GM23338 (cell line): Measurements from ENCODE around the gene FAM13B. TPM values are rescaled to one million over a fixed set of nuclear protein-coding genes. Genes with fewer than 3 reads are reported as not detected.

Experiments used
- ATAC-seq: fragments of 200-7000 bp; cut with Tn5 transposase; 3 replicates; pipeline ENCODE4 v1.9.1; 2020
- DNase-seq: peaks from one replicate; pipeline ENCODE4 v3.0.0-alpha.2; 2015; ENCODE audit warnings: low spot score
- H2AFZ ChIP-seq: fragments of 200-600 bp; sonication (generic); 2 replicates; pipeline ENCODE4 v1.8.0; 2016; ENCODE audit warnings: antibody characterized with exemption, mild to moderate bottlenecking, moderate library complexity
- H3F3A ChIP-seq: fragments of 200-600 bp; sonication (generic); replicated peaks from 2 replicates; pipeline ENCODE4 v1.8.0; 2017; ENCODE audit warnings: antibody characterized with exemption, mixed run types, low read depth
- H3K27ac ChIP-seq: fragments of 200-600 bp; sonication (generic); 2 replicates; pipeline ENCODE4 v1.6.1; 2016; ENCODE audit warnings: low read depth
- H3K27me3 ChIP-seq: fragments of 200-600 bp; sonication (generic); 2 replicates; pipeline ENCODE4 v1.8.0; 2016; ENCODE audit warnings: mild to moderate bottlenecking, mixed run types, moderate library complexity; ENCODE audit not compliant: insufficient read depth
- H3K36me3 ChIP-seq: fragments of 200-600 bp; sonication (generic); 2 replicates; pipeline ENCODE4 v1.8.0; 2016; ENCODE audit warnings: mild to moderate bottlenecking; ENCODE audit not compliant: insufficient read depth
- H3K4me1 ChIP-seq: fragments of 200-600 bp; sonication (generic); 2 replicates; pipeline ENCODE4 v1.8.0; 2016; ENCODE audit warnings: mild to moderate bottlenecking, moderate library complexity; ENCODE audit not compliant: insufficient read depth
- H3K4me2 ChIP-seq: fragments of 200-600 bp; sonication (generic); 2 replicates; pipeline ENCODE4 v1.7.1; 2017; ENCODE audit warnings: mixed run types
- H3K4me3 ChIP-seq: fragments of 200-600 bp; sonication (generic); 2 replicates; pipeline ENCODE4 v1.6.1; 2016; ENCODE audit warnings: mixed run types
- H3K79me2 ChIP-seq: fragments of 200-600 bp; sonication (generic); replicated peaks from 2 replicates; pipeline ENCODE4 v1.8.0; 2017; ENCODE audit warnings: mild to moderate bottlenecking; ENCODE audit not compliant: insufficient read depth
- H3K9me2 ChIP-seq: fragments of 200-600 bp; sonication (generic); 2 replicates; pipeline ENCODE4 v1.8.0; 2017; ENCODE audit not compliant: insufficient read depth
- H4K20me1 ChIP-seq: fragments of 200-600 bp; sonication (generic); replicated peaks from 2 replicates; pipeline ENCODE4 v1.8.0; 2017; ENCODE audit warnings: mild to moderate bottlenecking; ENCODE audit not compliant: insufficient read depth
- H3K27ac Mint-ChIP-seq: 2 replicates; pipeline ENCODE4 v1.8.0; 2020; ENCODE audit warnings: inconsistent platforms, mild to moderate bottlenecking, moderate library complexity, mixed read lengths
- H3K27me3 Mint-ChIP-seq: 3 replicates; pipeline ENCODE4 v1.8.0; 2022; ENCODE audit warnings: low read depth, mild to moderate bottlenecking, moderate library complexity, mixed read lengths, inconsistent platforms; ENCODE audit not compliant: insufficient read depth, poor library complexity
- H3K36me3 Mint-ChIP-seq: 3 replicates; pipeline ENCODE4 v1.8.0; 2021; ENCODE audit warnings: low read depth, mild to moderate bottlenecking, inconsistent platforms, moderate library complexity, mixed read lengths
- H3K4me1 Mint-ChIP-seq: 3 replicates; pipeline ENCODE4 v1.8.0; 2020; ENCODE audit warnings: mild to moderate bottlenecking, inconsistent platforms, mixed read lengths
- H3K4me3 Mint-ChIP-seq: 3 replicates; pipeline ENCODE4 v1.8.0; 2021; ENCODE audit warnings: moderate library complexity, mild to moderate bottlenecking, inconsistent platforms, mixed read lengths
- H3K9me3 Mint-ChIP-seq: 3 replicates; pipeline ENCODE4 v1.8.0; 2020; ENCODE audit warnings: moderate library complexity, mild to moderate bottlenecking, inconsistent platforms, mixed read lengths
- CREB1 ChIP-seq: fragments of 250-450 bp; sonication (Bioruptor Pico); IDR thresholded peaks from 2 replicates; pipeline ENCODE4 v1.5.0; 2020; ENCODE audit warnings: low read depth, mild to moderate bottlenecking, moderate library complexity
- ETS1 ChIP-seq: IDR thresholded peaks from 2 replicates; pipeline ENCODE4 v1.6.1; 2016; ENCODE audit warnings: antibody characterized with exemption
- JUNB ChIP-seq: IDR thresholded peaks from one replicate; pipeline ENCODE4 v1.6.1; 2016; ENCODE audit warnings: antibody characterized with exemption; ENCODE audit not compliant: unreplicated experiment
- STAT1 ChIP-seq: IDR thresholded peaks from one replicate; pipeline ENCODE4 v1.6.1; 2016; ENCODE audit warnings: antibody characterized with exemption; ENCODE audit not compliant: unreplicated experiment
- ZNF114 ChIP-seq: fragments of 250-450 bp; sonication (Bioruptor Pico); IDR thresholded peaks from 2 replicates; pipeline ENCODE4 v1.5.0; 2020; ENCODE audit warnings: mild to moderate bottlenecking, moderate library complexity
- polyA plus RNA-seq: library from polyadenylated mRNA; unstranded; fragments of >200 nt; fragmentation: Nextera tagmentation; extraction: Ambion mirVana; gene quantifications from 2 replicates; pipeline ENCODE4 v1.2.1, GENCODE V29; 2016
- total RNA-seq: library from RNA; depleted of rRNA; stranded (reverse); fragments of >200 nt; shearing (Covaris generic); gene quantifications from 2 replicates; pipeline ENCODE4 v1.2.3, GENCODE V29; 2014
- TF ChIP-seq, protein P1 (sequence below), 2 experiments: fragments of 200-600 bp in 1 of 2; sonication (generic) in 1 of 2; conservative IDR thresholded peaks; 2 replicates each; pipeline versions ENCODE4 v1.5.1 to v1.6.1; 2016 to 2017; ENCODE audit warnings: antibody characterized with exemption in 2 of 2, low read depth in 2 of 2, mild to moderate bottlenecking in 2 of 2, moderate library complexity in 1 of 2
- TF ChIP-seq, protein P2 (sequence below): IDR thresholded peaks from one replicate; pipeline ENCODE4 v1.6.1; 2018; ENCODE audit warnings: antibody characterized with exemption; ENCODE audit not compliant: unreplicated experiment

FAM13B gene
- total and polyA plus RNA-seq, 2 experiments from 2014 or later: 12.9 to 30.2 TPM

- TF ChIP-seq, protein P1, sequence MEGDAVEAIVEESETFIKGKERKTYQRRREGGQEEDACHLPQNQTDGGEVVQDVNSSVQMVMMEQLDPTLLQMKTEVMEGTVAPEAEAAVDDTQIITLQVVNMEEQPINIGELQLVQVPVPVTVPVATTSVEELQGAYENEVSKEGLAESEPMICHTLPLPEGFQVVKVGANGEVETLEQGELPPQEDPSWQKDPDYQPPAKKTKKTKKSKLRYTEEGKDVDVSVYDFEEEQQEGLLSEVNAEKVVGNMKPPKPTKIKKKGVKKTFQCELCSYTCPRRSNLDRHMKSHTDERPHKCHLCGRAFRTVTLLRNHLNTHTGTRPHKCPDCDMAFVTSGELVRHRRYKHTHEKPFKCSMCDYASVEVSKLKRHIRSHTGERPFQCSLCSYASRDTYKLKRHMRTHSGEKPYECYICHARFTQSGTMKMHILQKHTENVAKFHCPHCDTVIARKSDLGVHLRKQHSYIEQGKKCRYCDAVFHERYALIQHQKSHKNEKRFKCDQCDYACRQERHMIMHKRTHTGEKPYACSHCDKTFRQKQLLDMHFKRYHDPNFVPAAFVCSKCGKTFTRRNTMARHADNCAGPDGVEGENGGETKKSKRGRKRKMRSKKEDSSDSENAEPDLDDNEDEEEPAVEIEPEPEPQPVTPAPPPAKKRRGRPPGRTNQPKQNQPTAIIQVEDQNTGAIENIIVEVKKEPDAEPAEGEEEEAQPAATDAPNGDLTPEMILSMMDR (conservative IDR thresholded peaks at IDR 0.05; ENCODE audit: low read depth in 2 of 2): no peak
- no peak for TF ChIP-seq CREB1 (CRISPR knock-in tag)
- TF ChIP-seq, protein P2, sequence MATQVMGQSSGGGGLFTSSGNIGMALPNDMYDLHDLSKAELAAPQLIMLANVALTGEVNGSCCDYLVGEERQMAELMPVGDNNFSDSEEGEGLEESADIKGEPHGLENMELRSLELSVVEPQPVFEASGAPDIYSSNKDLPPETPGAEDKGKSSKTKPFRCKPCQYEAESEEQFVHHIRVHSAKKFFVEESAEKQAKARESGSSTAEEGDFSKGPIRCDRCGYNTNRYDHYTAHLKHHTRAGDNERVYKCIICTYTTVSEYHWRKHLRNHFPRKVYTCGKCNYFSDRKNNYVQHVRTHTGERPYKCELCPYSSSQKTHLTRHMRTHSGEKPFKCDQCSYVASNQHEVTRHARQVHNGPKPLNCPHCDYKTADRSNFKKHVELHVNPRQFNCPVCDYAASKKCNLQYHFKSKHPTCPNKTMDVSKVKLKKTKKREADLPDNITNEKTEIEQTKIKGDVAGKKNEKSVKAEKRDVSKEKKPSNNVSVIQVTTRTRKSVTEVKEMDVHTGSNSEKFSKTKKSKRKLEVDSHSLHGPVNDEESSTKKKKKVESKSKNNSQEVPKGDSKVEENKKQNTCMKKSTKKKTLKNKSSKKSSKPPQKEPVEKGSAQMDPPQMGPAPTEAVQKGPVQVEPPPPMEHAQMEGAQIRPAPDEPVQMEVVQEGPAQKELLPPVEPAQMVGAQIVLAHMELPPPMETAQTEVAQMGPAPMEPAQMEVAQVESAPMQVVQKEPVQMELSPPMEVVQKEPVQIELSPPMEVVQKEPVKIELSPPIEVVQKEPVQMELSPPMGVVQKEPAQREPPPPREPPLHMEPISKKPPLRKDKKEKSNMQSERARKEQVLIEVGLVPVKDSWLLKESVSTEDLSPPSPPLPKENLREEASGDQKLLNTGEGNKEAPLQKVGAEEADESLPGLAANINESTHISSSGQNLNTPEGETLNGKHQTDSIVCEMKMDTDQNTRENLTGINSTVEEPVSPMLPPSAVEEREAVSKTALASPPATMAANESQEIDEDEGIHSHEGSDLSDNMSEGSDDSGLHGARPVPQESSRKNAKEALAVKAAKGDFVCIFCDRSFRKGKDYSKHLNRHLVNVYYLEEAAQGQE: no peak
- TF ChIP-seq ETS1: no peak
- TF ChIP-seq JUNB: no peak
Measured at GRCh38 chr5:137901011-137901817, 131.7 kb downstream of the FAM13B start (continued).

DNA sequence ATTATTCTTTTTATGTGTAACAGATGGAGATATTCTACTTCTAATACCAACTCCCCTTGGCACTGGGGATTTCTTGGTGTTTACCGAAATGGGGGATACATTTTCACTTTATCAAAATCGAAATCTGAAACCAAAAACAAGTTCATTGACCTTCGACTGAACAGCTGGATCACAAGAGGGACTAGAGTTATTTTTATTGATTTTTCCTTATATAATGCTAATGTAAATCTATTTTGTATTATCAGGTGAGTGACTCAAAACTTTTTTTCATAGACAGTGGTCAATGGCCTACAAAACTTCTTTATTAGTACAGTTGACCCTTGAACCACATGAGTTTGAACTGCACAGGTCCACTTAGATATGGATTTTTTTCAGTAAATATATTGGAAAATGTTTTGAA is 133.4 kb downstream of the FAM13B start:
- no peak overlapping the region for H3K27ac Mint-ChIP-seq
- no peaks in the 10 kb centered on the region for H4K20me1 ChIP-seq
- H3K4me1 Mint-ChIP-seq: no peaks in the 10 kb centered on the region

More for the DNA sequence above, 133.4 kb downstream of the FAM13B start:
- H3K4me3 Mint-ChIP-seq: no peak overlapping the region
- Histone ChIP-seq H3F3A (no peaks in the 10 kb centered on the region), H3K27me3 (no peaks in the 10 kb centered on the region), H3K4me2 (no peak overlapping the region), H3K36me3 (no peaks in the 10 kb centered on the region), H2AFZ (no peak overlapping the region), H3K79me2 (no peaks in the 10 kb centered on the region), H3K9me2 (no peaks in the 10 kb centered on the region), H3K27ac (no peak overlapping the region), H3K4me1 (no peaks in the 10 kb centered on the region), H3K4me3 (no peak overlapping the region)
- DNase-seq (no peak), ATAC-seq (no peak)
- no peaks in the 10 kb centered on the region for H3K36me3 Mint-ChIP-seq
- peaks cover 4% of the 10 kb centered on the region for H3K27me3 Mint-ChIP-seq
- H3K9me3 Mint-ChIP-seq: no peaks in the 10 kb centered on the region
- TF ChIP-seq ETS1 (no peak), JUNB (no peak), CREB1 (CRISPR knock-in tag) (no peak), ZNF114 (CRISPR knock-in tag) (no peak), STAT1 (no peak)
- TF ChIP-seq, protein P2: no peak
